Psoas muscle (tissue), 8 donors: ENCODE data around the gene VPS36. TPM values are rescaled to one million over a fixed set of nuclear protein-coding genes. Genes with fewer than 3 reads are reported as not detected.

Experiments
- ATAC-seq, 4 donors: fragments of 200-7000 bp; cut with Tn5 transposase; one replicate each; pipeline ENCODE4 v1.9.1; 2020; ENCODE audit warnings: moderate library complexity in 3 of 4, mild to moderate bottlenecking in 2 of 4
- DNase-seq, 2 donors: peaks; one replicate each; pipeline ENCODE4 v3.0.0-alpha.2; 2020
- H3K27ac ChIP-seq: fragments of 200-600 bp; one replicate; pipeline ENCODE4 v1.8.0; 2022
- H3K27me3 ChIP-seq, 3 donors: fragments of 200-600 bp in 1 of 3; one replicate each; pipeline versions ENCODE4 v1.6.1 to v1.8.0; 2013 to 2022; ENCODE audit warnings: low read length in 2 of 3, mild to moderate bottlenecking in 2 of 3, moderate library complexity in 1 of 3; ENCODE audit not compliant: insufficient read depth in 3 of 3
- H3K36me3 ChIP-seq, 2 donors: fragments of 200-600 bp in 1 of 2; one replicate each; pipeline versions ENCODE4 v1.6.1 to v1.8.0; 2013 to 2022; ENCODE audit warnings: low read depth in 1 of 2, mild to moderate bottlenecking in 1 of 2, moderate library complexity in 1 of 2; ENCODE audit not compliant: insufficient read depth in 1 of 2
- H3K4me1 ChIP-seq: fragments of 200-600 bp; one replicate; pipeline ENCODE4 v1.8.0; 2022
- H3K4me3 ChIP-seq: fragments of 200-600 bp; one replicate; pipeline ENCODE4 v1.8.0; 2022; ENCODE audit warnings: mild to moderate bottlenecking
- H3K9me3 ChIP-seq: fragments of 200-600 bp; one replicate; pipeline ENCODE4 v1.8.0; 2022
- WGBS, 3 donors: extraction: QIAGEN DNeasy Blood & Tissue Kit; methylation state at CpG; one replicate each; pipeline versions ENCODE4 v1.1.6 to v1.1.7; 2013; 5-methylcytosine and 5-hydroxymethylcytosine counted together
- intact Hi-C, 2 donors: fragments of 100-400 bp; cut with DNase I; formaldehyde crosslinking; loops; one replicate each; pipeline versions ENCODE4 v1.11.0 to v1.14.2; 2022
- polyA plus RNA-seq, 3 donors: library from polyadenylated mRNA; stranded (reverse); fragments of 200-250 nt; gene quantifications; one replicate each; pipeline ENCODE4 v1.2.3, GENCODE V29; 2013
- total RNA-seq, 4 donors: library from RNA; stranded (reverse); fragmentation: NEBNext Ultra II Directional in 2 of 4; extraction: Animal tissue kit (Norgen Biotek cat#: 25700) in 2 of 4; gene quantifications; one replicate each; pipeline versions ENCODE4 v1.2.1 to v1.2.4, GENCODE V29; 2021 to 2023
- TF ChIP-seq, protein P1 (sequence below): fragments of 200-600 bp; IDR thresholded peaks from one replicate; pipeline ENCODE4 v1.8.0; 2022; ENCODE audit warnings: antibody characterized with exemption
- donor health status: healthy with polysubstance abuse.
- donor health status: DM: no; HTN: no; CAD: no; lungs with moderate emphysema.
- donor health status: Bipolar disorder and iron deficiency.
- donor health status: healthy.
- donor health status: DM: yes; HTN: yes; CAD: no.
- donor health status: DM: no; HTN: no; CAD: no.
- donor health status: DM: no; HTN: no; CAD: no.
- donor health status: DM: yes; HTN: yes; CAD: no.

The VPS36 gene
- total and polyA plus RNA-seq, 7 donors, result 15.5 to 35.2 (median 29.2) TPM

DNA sequence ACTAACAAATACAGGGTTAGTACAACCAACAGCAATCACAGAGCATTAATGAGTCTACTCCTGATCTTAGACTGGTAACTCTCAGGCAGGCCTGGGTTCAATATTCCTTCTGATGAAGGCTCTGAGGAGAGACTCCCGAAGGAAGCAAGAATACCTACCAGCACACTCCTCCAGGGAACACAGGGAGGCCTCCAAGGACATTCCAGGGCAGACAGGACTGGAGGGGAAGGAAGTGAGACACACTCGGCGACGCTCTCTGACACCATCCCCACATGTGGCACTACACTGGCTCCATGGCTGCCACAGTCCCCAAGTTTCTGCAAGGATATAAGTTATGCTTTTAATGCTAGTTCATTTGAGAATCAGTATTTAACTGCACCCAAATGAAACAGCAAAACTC lies 64.6 kb downstream of the VPS36 start:
- no peaks in the 10 kb centered on the region for H3K27me3 ChIP-seq
- H3K4me3 ChIP-seq, result no peak overlapping the region
- DNase-seq (no peak), ATAC-seq (no peak)
- H3K27ac ChIP-seq, result no peak overlapping the region
- H3K9me3 ChIP-seq, result no peaks in the 10 kb centered on the region
- WGBS, 3 donors, result 61 to 84% (median 81%) methylated on average over 4 of the region's 4 CpGs
- TF ChIP-seq, protein P1, sequence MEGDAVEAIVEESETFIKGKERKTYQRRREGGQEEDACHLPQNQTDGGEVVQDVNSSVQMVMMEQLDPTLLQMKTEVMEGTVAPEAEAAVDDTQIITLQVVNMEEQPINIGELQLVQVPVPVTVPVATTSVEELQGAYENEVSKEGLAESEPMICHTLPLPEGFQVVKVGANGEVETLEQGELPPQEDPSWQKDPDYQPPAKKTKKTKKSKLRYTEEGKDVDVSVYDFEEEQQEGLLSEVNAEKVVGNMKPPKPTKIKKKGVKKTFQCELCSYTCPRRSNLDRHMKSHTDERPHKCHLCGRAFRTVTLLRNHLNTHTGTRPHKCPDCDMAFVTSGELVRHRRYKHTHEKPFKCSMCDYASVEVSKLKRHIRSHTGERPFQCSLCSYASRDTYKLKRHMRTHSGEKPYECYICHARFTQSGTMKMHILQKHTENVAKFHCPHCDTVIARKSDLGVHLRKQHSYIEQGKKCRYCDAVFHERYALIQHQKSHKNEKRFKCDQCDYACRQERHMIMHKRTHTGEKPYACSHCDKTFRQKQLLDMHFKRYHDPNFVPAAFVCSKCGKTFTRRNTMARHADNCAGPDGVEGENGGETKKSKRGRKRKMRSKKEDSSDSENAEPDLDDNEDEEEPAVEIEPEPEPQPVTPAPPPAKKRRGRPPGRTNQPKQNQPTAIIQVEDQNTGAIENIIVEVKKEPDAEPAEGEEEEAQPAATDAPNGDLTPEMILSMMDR, result no peak
- intact Hi-C loops, result no loop called here
- H3K4me1 ChIP-seq, result no peaks in the 10 kb centered on the region
- peaks cover 0 to 3% of the 10 kb centered on the region in 2 donors for H3K36me3 ChIP-seq

DNA sequence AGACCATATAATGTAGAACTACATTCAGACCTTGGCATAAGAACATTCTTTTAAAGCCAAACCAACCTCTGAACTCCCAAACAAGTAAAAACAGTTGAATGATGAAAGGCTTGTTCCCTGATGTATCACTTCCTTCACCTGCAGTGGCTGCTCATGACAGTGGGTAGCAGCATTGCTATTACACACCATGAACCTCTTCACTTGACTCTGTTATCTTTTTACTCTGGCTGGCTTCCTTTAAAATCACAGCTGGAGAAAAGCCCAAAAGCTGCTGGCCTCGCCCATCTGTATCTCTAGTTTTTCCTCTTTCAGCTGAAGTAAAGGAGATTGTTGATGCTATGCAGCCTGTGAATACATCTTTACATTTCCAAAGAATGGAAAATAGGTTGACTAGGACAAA lies 67.1 kb downstream of the VPS36 start:
- peaks cover 0 to 5% of the 10 kb centered on the region in 2 donors for H3K36me3 ChIP-seq
- no peaks in the 10 kb centered on the region for H3K4me1 ChIP-seq
- no peaks in the 10 kb centered on the region for H3K27me3 ChIP-seq
- DNase-seq (no peak), ATAC-seq (no peak)
- 66 to 77% (median 73%) methylated on average over 1 of the region's 1 CpG for WGBS, 3 donors
- H3K27ac ChIP-seq, result no peak overlapping the region
- no peak overlapping the region for H3K4me3 ChIP-seq
- TF ChIP-seq, protein P1, result no peak
- no peaks in the 10 kb centered on the region for H3K9me3 ChIP-seq
- intact Hi-C loops, result no loop called here

DNA sequence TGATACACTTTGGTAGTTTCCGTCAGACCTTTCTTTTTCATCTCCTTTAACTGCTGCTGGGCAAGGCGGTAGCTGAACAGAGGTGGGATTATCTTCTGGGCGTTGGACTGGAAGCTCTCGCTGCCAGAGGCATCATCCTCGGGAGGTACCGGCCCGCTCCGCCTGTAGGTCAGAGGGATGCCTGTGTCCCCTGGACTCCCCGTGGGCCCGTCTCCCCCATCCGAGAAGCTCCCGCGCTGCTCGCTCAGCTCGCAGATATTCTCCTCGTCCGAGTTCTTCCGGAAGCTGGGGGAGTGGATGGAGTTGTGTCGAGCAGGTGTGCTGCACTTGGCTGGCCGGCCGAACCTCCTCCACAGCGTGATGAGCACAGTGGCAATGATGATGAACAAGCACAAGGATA lies 72.1 kb downstream of the VPS36 start:
- TF ChIP-seq, protein P1, result no peak
- Histone ChIP-seq H3K36me3 (peaks cover 0 to 10% of the 10 kb centered on the region in 2 donors), H3K4me1 (no peaks in the 10 kb centered on the region), H3K27me3 (no peaks in the 10 kb centered on the region), H3K4me3 (no peak overlapping the region), H3K27ac (no peak overlapping the region), H3K9me3 (no peaks in the 10 kb centered on the region)
- intact Hi-C loops, result no loop called here
- 93 to 94% (median 93%) methylated on average over 22 of the region's 22 CpGs for WGBS, 3 donors
- ATAC-seq, result no peak
- no peak for DNase-seq

DNA sequence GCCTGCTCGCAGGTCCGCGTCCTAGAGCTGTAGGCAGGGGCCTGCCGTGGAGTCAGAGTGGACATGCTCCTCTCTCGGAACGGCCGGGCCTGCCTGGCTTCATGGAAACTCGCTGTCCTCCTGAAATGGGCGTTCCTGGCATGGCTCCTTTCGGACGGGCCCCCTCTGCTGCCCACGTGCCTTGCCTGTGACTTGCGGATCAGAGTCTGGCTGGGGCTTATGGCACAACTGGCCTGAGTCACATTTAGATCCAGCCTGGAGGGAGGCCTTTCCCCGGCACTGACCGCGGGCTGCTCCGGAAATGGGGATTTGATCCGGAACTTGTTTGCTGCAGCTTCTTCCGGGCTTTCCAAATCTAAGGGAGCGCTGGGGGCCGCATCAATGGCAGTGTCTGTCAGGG lies 72.5 kb downstream of the VPS36 start:
- ATAC-seq (no peak), DNase-seq (no peak)
- 86 to 90% (median 88%) methylated on average over 21 of the region's 21 CpGs for WGBS, 3 donors
- Histone ChIP-seq H3K4me1 (no peaks in the 10 kb centered on the region), H3K4me3 (no peak overlapping the region), H3K27me3 (no peaks in the 10 kb centered on the region), H3K27ac (no peak overlapping the region), H3K9me3 (no peaks in the 10 kb centered on the region), H3K36me3 (peaks cover 0 to 10% of the 10 kb centered on the region in 2 donors)
- TF ChIP-seq, protein P1, result no peak
- intact Hi-C loops, result no loop called here

DNA sequence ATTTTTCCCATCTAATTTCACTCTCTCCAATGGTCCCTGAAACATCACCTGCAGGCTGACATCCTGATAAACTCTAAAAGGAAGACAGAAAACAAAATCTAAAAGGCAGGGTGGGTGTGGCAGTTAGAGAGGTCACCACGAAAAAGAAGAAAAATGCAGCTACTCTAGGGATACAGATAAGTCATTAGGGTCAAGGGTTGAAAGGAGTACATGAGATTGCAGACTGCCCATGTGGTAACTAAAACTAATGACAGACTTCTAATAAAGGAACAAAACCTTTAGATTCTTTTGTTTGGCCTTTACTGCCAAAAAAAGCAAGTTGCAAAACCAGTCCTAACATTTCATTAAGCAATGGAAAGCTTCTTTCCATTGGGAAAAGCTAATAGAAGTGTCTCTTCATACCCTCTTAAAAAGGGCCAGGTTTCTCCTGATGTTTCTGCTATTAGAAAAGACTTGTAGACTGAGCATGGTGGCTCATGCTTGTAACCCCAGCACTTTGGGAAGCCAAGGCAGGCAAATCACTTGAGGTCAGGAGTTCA lies 75.5 kb downstream of the VPS36 start:
- Histone ChIP-seq H3K4me3 (no peak overlapping the region), H3K27me3 (no peaks in the 10 kb centered on the region), H3K9me3 (no peaks in the 10 kb centered on the region), H3K4me1 (no peaks in the 10 kb centered on the region), H3K36me3 (peaks cover 0 to 10% of the 10 kb centered on the region in 2 donors), H3K27ac (no peak overlapping the region)
- DNase-seq (no peak), ATAC-seq (no peak)
- intact Hi-C loops, result no loop called here
- TF ChIP-seq, protein P1, result no peak
- WGBS, 3 donors, result 14 to 46% (median 20%) methylated on average over 1 of the region's 1 CpG
